Measurements from ENCODE around the gene WDFY3.

DNA sequence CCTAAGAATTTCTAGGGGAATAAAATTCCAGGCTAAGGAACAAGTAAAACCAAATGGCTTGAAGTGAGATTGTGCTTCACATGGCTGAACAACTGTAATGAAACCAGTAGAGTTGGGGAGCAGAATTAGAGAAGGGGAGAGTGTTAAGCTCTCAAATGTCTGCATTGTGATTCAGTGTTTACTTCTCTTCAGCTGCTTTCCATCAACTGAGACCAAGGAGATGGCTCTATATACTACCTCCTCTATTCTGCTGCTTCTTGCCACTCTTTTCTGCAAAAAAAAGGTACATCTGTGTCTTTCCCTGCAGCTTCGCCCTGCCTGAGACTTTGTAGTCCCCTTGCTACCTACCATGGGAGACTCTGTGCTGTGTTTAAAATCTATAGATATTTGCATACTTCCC lies 73.5 kb downstream of the WDFY3 start:
- no peak for TF ChIP-seq EZH2 (IDR thresholded peaks at IDR 0.05; ENCODE audit: borderline replicate concordance)
- TF ChIP-seq, protein P1, sequence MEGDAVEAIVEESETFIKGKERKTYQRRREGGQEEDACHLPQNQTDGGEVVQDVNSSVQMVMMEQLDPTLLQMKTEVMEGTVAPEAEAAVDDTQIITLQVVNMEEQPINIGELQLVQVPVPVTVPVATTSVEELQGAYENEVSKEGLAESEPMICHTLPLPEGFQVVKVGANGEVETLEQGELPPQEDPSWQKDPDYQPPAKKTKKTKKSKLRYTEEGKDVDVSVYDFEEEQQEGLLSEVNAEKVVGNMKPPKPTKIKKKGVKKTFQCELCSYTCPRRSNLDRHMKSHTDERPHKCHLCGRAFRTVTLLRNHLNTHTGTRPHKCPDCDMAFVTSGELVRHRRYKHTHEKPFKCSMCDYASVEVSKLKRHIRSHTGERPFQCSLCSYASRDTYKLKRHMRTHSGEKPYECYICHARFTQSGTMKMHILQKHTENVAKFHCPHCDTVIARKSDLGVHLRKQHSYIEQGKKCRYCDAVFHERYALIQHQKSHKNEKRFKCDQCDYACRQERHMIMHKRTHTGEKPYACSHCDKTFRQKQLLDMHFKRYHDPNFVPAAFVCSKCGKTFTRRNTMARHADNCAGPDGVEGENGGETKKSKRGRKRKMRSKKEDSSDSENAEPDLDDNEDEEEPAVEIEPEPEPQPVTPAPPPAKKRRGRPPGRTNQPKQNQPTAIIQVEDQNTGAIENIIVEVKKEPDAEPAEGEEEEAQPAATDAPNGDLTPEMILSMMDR (IDR thresholded peaks at IDR 0.05; ENCODE audit: poor library complexity): no peak

Measured in hepatocyte (in vitro differentiated cells).